NCI-H2107 (cell line): ENCODE data around the gene UBQLN4.

ENCODE experiments used
- DNase-seq: peaks from one replicate; lab custom pipeline; 2025; lab: John Stamatoyannopoulos, UW

UBQLN4 gene

GRCh38 chr1:156053768-156054499 lies at the start of gene UBQLN4:
TSS of gene UBQLN4 (minus strand) at chr1:156053798. CDS start at chr1:156053701, 97 bp downstream.
- DNase-seq, result peak; percentile 76

- DNase-seq, result no peak
Observed at GRCh38 chr1:156102633-156103511, 49.3 kb upstream of the UBQLN4 start.

- no peak for DNase-seq
Observed at GRCh38 chr1:156101880-156102279, 48.3 kb upstream of the UBQLN4 start.

GRCh38 chr1:156100205-156100995 lies 46.8 kb upstream of the UBQLN4 start:
- no peak for DNase-seq

- DNase-seq, result no peak
Observed at GRCh38 chr1:156099282-156099681, 45.7 kb upstream of the UBQLN4 start.

GRCh38 chr1:156098784-156099183 lies 45.2 kb upstream of the UBQLN4 start:
- no peak for DNase-seq

- DNase-seq, result no peak
Observed at GRCh38 chr1:156097499-156098178, 44.0 kb upstream of the UBQLN4 start.

GRCh38 chr1:156096640-156097391 lies 43.2 kb upstream of the UBQLN4 start:
- peak; percentile 30 for DNase-seq

- no peak for DNase-seq
Observed at GRCh38 chr1:156095906-156096508, 42.4 kb upstream of the UBQLN4 start.

- DNase-seq, result no peak
Observed at GRCh38 chr1:156091610-156092009, 38.0 kb upstream of the UBQLN4 start.

GRCh38 chr1:156090840-156091188 lies 37.2 kb upstream of the UBQLN4 start:
- peak; percentile 96 for DNase-seq

- no peak for DNase-seq
Observed at GRCh38 chr1:156090138-156090839, 36.7 kb upstream of the UBQLN4 start.

- peak; percentile 57 for DNase-seq
Observed at GRCh38 chr1:156089704-156090103, 36.1 kb upstream of the UBQLN4 start.

- no peak for DNase-seq
Observed at GRCh38 chr1:156086256-156086662, 32.7 kb upstream of the UBQLN4 start.

- DNase-seq, result no peak
Observed at GRCh38 chr1:156083800-156084790, 30.5 kb upstream of the UBQLN4 start.

- peak; percentile 84 for DNase-seq
Observed at GRCh38 chr1:156082309-156083091, 28.9 kb upstream of the UBQLN4 start, which contains the start of gene MEX3A. TSS of gene MEX3A (minus strand) at chr1:156082465. CDS start at chr1:156081998, 467 bp downstream.

GRCh38 chr1:156081917-156082308 lies 28.3 kb upstream of the UBQLN4 start:
- no peak for DNase-seq
